Fibroblast of villous mesenchyme (primary cell): Measurements from ENCODE around the gene SNAI3. TPM values are rescaled to one million over a fixed set of nuclear protein-coding genes. Genes with fewer than 3 reads are reported as not detected.

Experiments
- DNase-seq: peaks from one replicate; pipeline ENCODE4 v3.0.0-alpha.2; 2010; ENCODE audit warnings: low read depth
- H3K4me3 ChIP-seq: 2 replicates; pipeline ENCODE4 v1.5.1; 2011; ENCODE audit warnings: low read depth, mild to moderate bottlenecking, low read length
- CTCF ChIP-seq: IDR thresholded peaks from 2 replicates; pipeline ENCODE4 v1.5.1; 2012; ENCODE audit warnings: low read depth, mild to moderate bottlenecking, low read length; ENCODE audit not compliant: insufficient read depth
- total RNA-seq: library from RNA; depleted of rRNA; stranded (reverse); fragments of >200 nt; gene quantifications from 2 replicates; pipeline ENCODE4 v1.2.3, GENCODE V29; 2012

The SNAI3 gene
- total RNA-seq, 1 donor = not detected

GRCh38 chr16:88699180-88699579 is 12.9 kb upstream of the SNAI3 start:
- no peak for TF ChIP-seq CTCF
- DNase-seq = no peak
- H3K4me3 ChIP-seq = no peak overlapping the region

- no peak overlapping the region for H3K4me3 ChIP-seq
- no peak for TF ChIP-seq CTCF
- DNase-seq = no peak
Measured at GRCh38 chr16:88698646-88699045, 12.3 kb upstream of the SNAI3 start.

GRCh38 chr16:88697831-88698615 is 11.7 kb upstream of the SNAI3 start:
- DNase-seq = no peak
- no peak overlapping the region for H3K4me3 ChIP-seq
- peak; percentile 32 for TF ChIP-seq CTCF

DNA sequence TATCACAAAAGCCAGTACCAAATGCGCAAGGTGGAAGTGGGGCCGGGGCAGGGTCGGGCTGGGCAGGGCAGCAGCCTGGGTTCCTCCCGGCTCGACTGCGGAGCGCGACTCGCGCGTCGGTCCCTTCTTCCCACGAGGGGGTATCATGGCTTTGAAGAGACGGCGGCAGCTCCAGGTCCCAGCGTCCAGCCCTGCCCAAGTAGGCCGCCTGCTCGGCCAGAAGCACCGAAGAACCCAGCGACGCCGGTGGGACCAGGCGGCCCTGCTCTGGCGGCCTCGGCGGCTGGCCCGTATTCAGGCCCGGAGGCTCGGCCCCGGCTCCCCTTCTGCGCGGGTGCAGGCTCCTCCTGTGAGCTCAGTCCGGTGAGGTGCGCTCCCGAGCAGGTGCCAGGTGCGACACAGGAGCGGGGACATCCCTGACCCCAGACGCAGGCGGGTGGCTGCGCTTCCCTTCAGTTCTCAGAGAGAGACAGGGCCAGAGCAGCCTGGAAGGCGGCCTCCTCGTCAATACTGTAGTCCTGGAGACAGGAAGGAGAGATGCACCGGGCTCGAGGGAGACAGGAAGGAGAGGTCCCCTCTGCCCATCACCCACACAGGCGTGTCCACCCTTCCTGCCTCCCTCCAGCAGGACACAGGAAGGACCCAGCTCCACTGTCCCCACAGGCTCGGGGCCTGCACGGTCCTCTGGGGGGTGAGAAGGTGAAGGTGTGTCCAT is 11.0 kb upstream of the SNAI3 start:
- DNase-seq = no peak
- TF ChIP-seq CTCF = no peak
- H3K4me3 ChIP-seq = no peak overlapping the region

GRCh38 chr16:88696441-88696840 is 10.1 kb upstream of the SNAI3 start:
- no peak overlapping the region for H3K4me3 ChIP-seq
- no peak for TF ChIP-seq CTCF
- DNase-seq = no peak

DNA sequence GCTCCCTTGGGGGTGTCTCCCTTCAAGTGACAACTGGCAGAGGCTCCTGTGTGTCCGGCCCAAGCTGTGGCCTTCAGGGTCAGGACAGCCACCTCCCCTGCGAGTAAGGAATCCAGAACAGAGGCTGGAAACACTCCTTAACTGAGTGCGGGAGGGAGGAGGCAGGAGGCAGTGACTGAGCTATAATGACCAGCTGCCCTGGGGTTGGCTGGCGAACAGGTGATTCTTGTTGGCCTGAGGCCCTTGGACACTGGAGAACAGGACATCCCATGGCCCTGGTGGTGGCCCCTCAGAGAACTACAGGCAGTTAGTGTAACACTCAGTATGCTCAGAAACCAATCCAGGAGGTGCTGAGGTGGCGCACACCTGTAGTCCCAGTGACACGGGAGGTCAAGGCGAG is 9.4 kb upstream of the SNAI3 start:
- TF ChIP-seq CTCF = no peak
- DNase-seq = no peak

DNA sequence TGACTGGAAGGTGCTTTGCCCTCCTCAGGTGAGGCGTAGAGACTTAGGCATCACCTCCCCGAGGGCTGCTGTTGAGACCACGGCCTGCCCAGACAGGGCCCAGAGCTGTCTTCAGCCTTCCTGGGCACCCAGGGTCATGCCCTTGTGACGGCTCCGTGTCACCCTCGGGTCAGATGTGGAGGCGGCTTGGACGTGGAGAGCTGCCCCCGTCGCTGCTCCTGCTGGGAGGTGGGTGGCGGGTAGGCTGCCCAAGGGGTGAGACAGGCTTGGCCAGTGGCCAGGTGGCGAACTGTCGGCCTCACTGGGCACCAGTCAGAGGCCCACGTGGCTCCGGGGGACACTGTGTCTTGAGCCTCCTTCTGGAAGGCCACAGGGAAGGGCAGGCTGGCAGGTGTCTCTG is 8.9 kb upstream of the SNAI3 start:
- DNase-seq = no peak
- TF ChIP-seq CTCF = no peak
- H3K4me3 ChIP-seq = no peak overlapping the region

More for the DNA sequence above, 9.4 kb upstream of the SNAI3 start:
- no peak overlapping the region for H3K4me3 ChIP-seq
